Fibroblast of lung (primary cell): ENCODE data around the gene LORICRIN.

Experiments used
- CTCF ChIP-seq, 2 donors: IDR thresholded peaks in 1 of 2; conservative IDR thresholded peaks in 1 of 2; 1 replicate in 1 of 2; 2 replicates in 1 of 2; pipeline ENCODE4 v1.5.1; 2011 to 2012; ENCODE audit warnings: low read length in 2 of 2, control low read depth in 1 of 2, inconsistent platforms in 1 of 2, low read depth in 1 of 2, mild to moderate bottlenecking in 1 of 2
- EZH2 ChIP-seq: IDR thresholded peaks from 2 replicates; pipeline ENCODE4 v1.5.1; 2012; ENCODE audit warnings: low read length, control low read depth, mild to moderate bottlenecking; ENCODE audit errors: missing control alignments

GRCh38 chr1:153305682-153306081 is 46.2 kb downstream of the LORICRIN start:
- TF ChIP-seq CTCF (conservative IDR thresholded peaks at IDR 0.05 in 1 of 2, IDR thresholded peaks at IDR 0.05 in 1 of 2; ENCODE audit: low read depth in 1 of 2, low read length in 2 of 2), result no peak
- no peak for TF ChIP-seq EZH2
